ENCODE measurements around the gene ZNF516. TPM values are rescaled to one million over a fixed set of nuclear protein-coding genes. Genes with fewer than 3 reads are reported as not detected.

The ZNF516 gene
- total RNA-seq, 1 experiment from 2014 or later = 44.2 TPM

DNA sequence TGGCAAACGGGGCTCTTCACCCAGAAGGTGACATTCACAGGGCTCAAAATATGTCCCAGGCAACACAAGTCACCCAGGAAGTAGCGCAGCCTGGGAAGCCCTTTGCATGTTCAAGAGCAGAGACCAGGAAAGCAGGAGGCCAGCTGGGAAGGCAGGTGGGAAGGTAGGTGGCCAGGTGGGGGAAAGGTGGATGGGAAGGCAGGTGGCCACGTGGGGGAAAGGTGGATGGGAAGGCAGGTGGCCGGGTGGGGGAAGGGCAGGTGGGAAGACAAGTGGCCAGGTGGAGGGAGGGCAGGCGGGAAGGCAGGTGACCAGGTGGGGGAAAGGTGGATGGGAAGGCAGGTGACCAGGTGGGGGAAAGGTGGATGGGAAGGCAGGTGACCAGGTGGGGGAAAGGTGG lies 102.7 kb downstream of the ZNF516 start:
- H3K36me3 Mint-ChIP-seq (ENCODE audit: insufficient read depth, unreplicated experiment) = peaks cover 7% of the 10 kb centered on the region
- BruUV-seq (replicated peaks) = no TSS peak
- peaks cover 25% of the 10 kb centered on the region for H3K4me1 Mint-ChIP-seq (ENCODE audit: low read depth, unreplicated experiment)
- CTCF ChIA-PET = no interaction called here
- TF ChIP-seq, protein P1, sequence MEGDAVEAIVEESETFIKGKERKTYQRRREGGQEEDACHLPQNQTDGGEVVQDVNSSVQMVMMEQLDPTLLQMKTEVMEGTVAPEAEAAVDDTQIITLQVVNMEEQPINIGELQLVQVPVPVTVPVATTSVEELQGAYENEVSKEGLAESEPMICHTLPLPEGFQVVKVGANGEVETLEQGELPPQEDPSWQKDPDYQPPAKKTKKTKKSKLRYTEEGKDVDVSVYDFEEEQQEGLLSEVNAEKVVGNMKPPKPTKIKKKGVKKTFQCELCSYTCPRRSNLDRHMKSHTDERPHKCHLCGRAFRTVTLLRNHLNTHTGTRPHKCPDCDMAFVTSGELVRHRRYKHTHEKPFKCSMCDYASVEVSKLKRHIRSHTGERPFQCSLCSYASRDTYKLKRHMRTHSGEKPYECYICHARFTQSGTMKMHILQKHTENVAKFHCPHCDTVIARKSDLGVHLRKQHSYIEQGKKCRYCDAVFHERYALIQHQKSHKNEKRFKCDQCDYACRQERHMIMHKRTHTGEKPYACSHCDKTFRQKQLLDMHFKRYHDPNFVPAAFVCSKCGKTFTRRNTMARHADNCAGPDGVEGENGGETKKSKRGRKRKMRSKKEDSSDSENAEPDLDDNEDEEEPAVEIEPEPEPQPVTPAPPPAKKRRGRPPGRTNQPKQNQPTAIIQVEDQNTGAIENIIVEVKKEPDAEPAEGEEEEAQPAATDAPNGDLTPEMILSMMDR (IDR thresholded peaks at IDR 0.05; ENCODE audit: unreplicated experiment) = no peak
- no peaks in the 10 kb centered on the region for H3K9me3 Mint-ChIP-seq (ENCODE audit: low read depth, unreplicated experiment)
- intact Hi-C loops (cut with micrococcal nuclease; ENCODE audit: unreplicated experiment) = no loop called here
- H3K27me3 Mint-ChIP-seq (ENCODE audit: unreplicated experiment) = no peaks in the 10 kb centered on the region
- no peak for DNase-seq
- no peak overlapping the region for H3K4me3 Mint-ChIP-seq (ENCODE audit: low read depth, unreplicated experiment)
- H3K27ac Mint-ChIP-seq (ENCODE audit: unreplicated experiment) = no peak overlapping the region

DNA sequence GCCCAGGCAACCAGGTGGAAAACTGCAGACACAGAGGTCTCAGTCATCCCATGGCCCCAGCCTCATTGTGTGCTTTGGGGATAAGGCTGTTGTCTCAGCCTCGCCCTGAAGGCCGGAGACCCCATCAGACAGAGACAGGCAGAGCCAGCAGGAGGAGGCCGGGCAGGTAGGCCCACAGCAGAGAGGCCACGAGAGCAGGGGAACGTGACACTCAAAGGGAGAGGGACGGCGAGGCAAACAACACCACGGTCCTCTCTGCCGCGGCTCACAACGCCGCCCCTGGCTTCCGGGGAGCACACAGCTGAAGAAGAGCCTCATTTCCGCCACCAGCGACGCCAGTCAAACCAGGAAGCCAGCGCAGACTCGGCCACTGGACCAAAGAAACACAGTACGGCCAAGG lies 103.3 kb downstream of the ZNF516 start:
- no TSS peak for BruUV-seq (replicated peaks)
- Mint-ChIP-seq H3K27ac (ENCODE audit: unreplicated experiment) (no peak overlapping the region), H3K4me3 (ENCODE audit: low read depth, unreplicated experiment) (no peak overlapping the region), H3K9me3 (ENCODE audit: low read depth, unreplicated experiment) (no peaks in the 10 kb centered on the region), H3K36me3 (ENCODE audit: insufficient read depth, unreplicated experiment) (peaks cover 7% of the 10 kb centered on the region), H3K4me1 (ENCODE audit: low read depth, unreplicated experiment) (peaks cover 25% of the 10 kb centered on the region), H3K27me3 (ENCODE audit: unreplicated experiment) (no peaks in the 10 kb centered on the region)
- intact Hi-C loops (cut with micrococcal nuclease; ENCODE audit: unreplicated experiment) = no loop called here
- DNase-seq = no peak
- CTCF ChIA-PET = no interaction called here
- TF ChIP-seq, protein P1 (IDR thresholded peaks at IDR 0.05; ENCODE audit: unreplicated experiment) = no peak

DNA sequence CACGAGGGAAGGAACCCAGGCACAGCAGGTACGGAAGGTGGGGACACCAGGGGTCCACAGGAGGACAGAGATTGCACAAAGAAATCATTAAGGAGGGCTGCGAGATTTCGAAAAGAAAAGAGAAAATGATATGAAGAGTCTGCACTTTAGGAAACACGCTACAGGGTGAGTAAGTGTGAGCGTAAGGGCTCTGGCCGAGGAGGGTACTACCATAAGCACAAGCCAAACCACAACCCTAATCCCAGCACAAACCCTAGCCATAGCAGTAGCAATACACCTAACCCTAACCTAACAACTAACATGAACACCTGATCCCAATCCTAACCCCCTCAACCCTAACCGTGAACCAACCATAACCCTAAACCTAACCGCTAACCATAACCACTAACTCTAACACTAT lies 104.0 kb downstream of the ZNF516 start:
- CTCF ChIA-PET = no interaction called here
- no TSS peak for BruUV-seq (replicated peaks)

DNA sequence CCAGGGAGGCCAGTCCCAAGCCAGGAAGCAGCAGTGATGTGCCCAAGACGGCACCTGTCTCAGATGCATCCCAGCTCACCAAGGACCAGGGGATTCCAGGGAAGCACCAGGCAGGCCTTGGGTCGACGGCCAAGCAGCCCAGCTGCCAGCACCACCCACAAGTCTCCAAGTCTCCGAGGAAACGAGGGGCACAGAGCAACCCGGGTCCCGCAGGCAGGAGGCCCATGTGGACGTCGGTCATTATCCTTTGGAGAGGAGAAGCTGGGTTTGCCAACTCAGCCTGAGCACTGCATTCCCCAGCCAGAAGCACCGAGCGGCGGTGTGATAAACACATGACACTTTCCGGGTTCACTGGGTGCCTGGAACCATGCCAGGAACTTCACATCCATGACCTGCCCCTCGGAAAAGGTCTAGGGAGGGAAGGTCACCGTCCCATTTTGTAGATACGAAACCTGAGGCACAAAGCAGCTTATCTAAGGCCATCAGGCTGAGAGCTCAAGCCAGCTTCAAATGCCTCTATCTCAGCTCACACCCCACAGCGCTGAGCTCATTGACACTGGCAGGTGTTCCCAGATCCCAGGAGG lies 104.5 kb downstream of the ZNF516 start:
- H3K27ac Mint-ChIP-seq (ENCODE audit: unreplicated experiment) = no peak overlapping the region
- intact Hi-C loops (cut with micrococcal nuclease; ENCODE audit: unreplicated experiment) = no loop called here
- no TSS peak for BruUV-seq (replicated peaks)
- no peak for DNase-seq
- TF ChIP-seq, protein P1 (IDR thresholded peaks at IDR 0.05; ENCODE audit: unreplicated experiment) = no peak
- H3K27me3 Mint-ChIP-seq (ENCODE audit: unreplicated experiment) = no peaks in the 10 kb centered on the region
- no peak overlapping the region for H3K4me3 Mint-ChIP-seq (ENCODE audit: low read depth, unreplicated experiment)
- peaks cover 2% of the 10 kb centered on the region for H3K36me3 Mint-ChIP-seq (ENCODE audit: insufficient read depth, unreplicated experiment)
- no peaks in the 10 kb centered on the region for H3K9me3 Mint-ChIP-seq (ENCODE audit: low read depth, unreplicated experiment)
- peaks cover 25% of the 10 kb centered on the region for H3K4me1 Mint-ChIP-seq (ENCODE audit: low read depth, unreplicated experiment)
- CTCF ChIA-PET = interaction anchor here (0.5 kb wide), 1 partner anchor 10 kb away, joined by 3 read pairs; no protein-coding TSS in a partner anchor

More for the DNA sequence above, 104.0 kb downstream of the ZNF516 start:
- intact Hi-C loops (cut with micrococcal nuclease; ENCODE audit: unreplicated experiment) = no loop called here
- Mint-ChIP-seq H3K27ac (ENCODE audit: unreplicated experiment) (no peak overlapping the region), H3K9me3 (ENCODE audit: low read depth, unreplicated experiment) (no peaks in the 10 kb centered on the region), H3K4me3 (ENCODE audit: low read depth, unreplicated experiment) (no peak overlapping the region), H3K27me3 (ENCODE audit: unreplicated experiment) (no peaks in the 10 kb centered on the region), H3K36me3 (ENCODE audit: insufficient read depth, unreplicated experiment) (no peaks in the 10 kb centered on the region), H3K4me1 (ENCODE audit: low read depth, unreplicated experiment) (peaks cover 25% of the 10 kb centered on the region)
- TF ChIP-seq, protein P1 (IDR thresholded peaks at IDR 0.05; ENCODE audit: unreplicated experiment) = no peak
- no peak for DNase-seq

Data from Calu3 (cell line).